ENCODE results near the gene SORL1-AS1. TPM values are rescaled to one million over a fixed set of nuclear protein-coding genes. Genes with fewer than 3 reads are reported as not detected.

Gene SORL1-AS1

DNA sequence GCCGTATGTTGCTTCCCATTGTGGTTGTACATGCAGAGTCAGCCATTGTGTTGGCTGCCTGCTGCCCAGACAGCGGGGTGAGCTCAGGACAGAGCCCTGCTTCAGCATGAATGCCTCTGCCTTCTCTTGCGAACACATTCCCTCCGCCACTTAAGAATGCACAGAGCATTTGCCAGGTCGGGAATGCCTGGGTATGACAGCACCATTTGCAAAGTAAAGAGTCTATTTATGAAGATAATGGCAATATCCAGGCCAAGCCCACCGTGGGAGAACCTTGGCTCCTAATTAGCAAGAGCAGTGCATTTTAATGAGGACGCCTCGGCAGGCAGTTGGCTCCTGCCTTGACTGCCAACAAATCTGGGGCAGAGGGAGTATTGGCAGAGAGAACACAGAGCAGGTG is 63.1 kb downstream of the SORL1-AS1 start:
- Histone ChIP-seq H3K27me3 (no peaks in the 10 kb centered on the region), H3K4me3 (no peak overlapping the region), H3K27ac (peak overlapping the region in 1 of 4 donors; percentile 14), H3K4me1 (peaks cover 0 to 16% (median 5%) of the 10 kb centered on the region in 4 donors), H3K9me3 (no peaks in the 10 kb centered on the region), H3K36me3 (no peaks in the 10 kb centered on the region)
- TF ChIP-seq POLR2AphosphoS5 (IDR thresholded peaks at IDR 0.05): no peak
- no peak for TF ChIP-seq EP300 (IDR thresholded peaks at IDR 0.05)
- no peak for TF ChIP-seq POLR2A (IDR thresholded peaks at IDR 0.05)
- TF ChIP-seq, protein P1, sequence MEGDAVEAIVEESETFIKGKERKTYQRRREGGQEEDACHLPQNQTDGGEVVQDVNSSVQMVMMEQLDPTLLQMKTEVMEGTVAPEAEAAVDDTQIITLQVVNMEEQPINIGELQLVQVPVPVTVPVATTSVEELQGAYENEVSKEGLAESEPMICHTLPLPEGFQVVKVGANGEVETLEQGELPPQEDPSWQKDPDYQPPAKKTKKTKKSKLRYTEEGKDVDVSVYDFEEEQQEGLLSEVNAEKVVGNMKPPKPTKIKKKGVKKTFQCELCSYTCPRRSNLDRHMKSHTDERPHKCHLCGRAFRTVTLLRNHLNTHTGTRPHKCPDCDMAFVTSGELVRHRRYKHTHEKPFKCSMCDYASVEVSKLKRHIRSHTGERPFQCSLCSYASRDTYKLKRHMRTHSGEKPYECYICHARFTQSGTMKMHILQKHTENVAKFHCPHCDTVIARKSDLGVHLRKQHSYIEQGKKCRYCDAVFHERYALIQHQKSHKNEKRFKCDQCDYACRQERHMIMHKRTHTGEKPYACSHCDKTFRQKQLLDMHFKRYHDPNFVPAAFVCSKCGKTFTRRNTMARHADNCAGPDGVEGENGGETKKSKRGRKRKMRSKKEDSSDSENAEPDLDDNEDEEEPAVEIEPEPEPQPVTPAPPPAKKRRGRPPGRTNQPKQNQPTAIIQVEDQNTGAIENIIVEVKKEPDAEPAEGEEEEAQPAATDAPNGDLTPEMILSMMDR (IDR thresholded peaks at IDR 0.05): no peak
- DNase-seq (no peak), ATAC-seq (ENCODE audit: low FRiP score in 2 of 2) (peak in 1 of 2 donors; percentile 49)
- 52 to 55% methylated on average over 7 to 8 of the region's 8 CpGs for WGBS, 2 donors

Other genes starting within 250 kb of the SORL1-AS1 start
- 10 to 100 TPM in 5 of 6 donors, 1 to 10 TPM in 1; 9.4 to 79.9 (median 48.8) TPM for gene SC5D, start 160.2 kb downstream of the SORL1-AS1 start, total RNA-seq
- 10 to 100 TPM; 33.3 to 85.9 (median 67.2) TPM for gene SORL1, start 653 bp downstream of the SORL1-AS1 start, total RNA-seq